HG03460 (cell line): ENCODE data around the gene NXF1.

Source experiments
- ATAC-seq: cut with Tn5 transposase; IDR thresholded peaks from one replicate; pipeline ENCODE4 v1.9.1; 2021; ENCODE audit not compliant: unreplicated experiment

The NXF1 gene

GRCh38 chr11:62747475-62748160 is 57.6 kb downstream of the NXF1 start:
- no peak for ATAC-seq
